ENCODE measurements around the gene STON2.

DNA sequence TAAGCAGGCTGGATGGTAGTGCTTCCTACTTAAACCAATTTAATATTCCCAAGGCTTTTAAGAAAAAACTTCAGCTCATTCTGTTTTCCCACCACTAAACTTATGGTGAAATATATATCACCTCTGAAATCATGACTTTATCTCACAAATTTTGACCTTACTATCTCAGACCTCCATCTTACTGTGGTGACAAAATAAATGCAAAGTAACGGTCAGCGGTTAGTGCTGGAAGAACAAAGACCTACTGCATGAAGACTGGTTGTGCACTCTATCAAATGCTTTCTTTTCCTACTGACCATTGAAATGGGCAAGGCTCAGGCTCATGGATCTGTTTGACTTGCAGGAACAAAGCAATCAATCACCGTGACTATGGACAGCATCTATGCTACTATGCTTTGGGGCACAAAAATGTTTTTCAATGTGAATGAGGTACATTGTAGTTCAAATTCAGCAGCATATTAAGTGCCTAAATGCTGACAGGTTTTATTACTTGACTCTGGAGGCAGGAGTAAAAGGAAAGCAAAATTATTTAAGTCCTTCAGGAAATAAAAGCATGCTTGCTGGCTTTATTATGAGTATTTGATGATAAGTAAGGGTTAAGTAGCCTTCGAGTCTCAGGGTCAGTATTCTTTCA, 136.2 kb downstream of the STON2 start:
- no peak for TF ChIP-seq TBL1XR1 (IDR thresholded peaks at IDR 0.05; ENCODE audit: borderline replicate concordance, low read length, partially characterized antibody)
- no peak for TF ChIP-seq GABPA (IDR thresholded peaks at IDR 0.05; ENCODE audit: low read depth, low read length)
- TF ChIP-seq GABPA (CRISPR knock-in tag; IDR thresholded peaks at IDR 0.05; ENCODE audit: low read depth), result no peak
